Measurements from ENCODE around the gene PHACTR1. TPM values are rescaled to one million over a fixed set of nuclear protein-coding genes. Genes with fewer than 3 reads are reported as not detected.

Gene PHACTR1
- total and polyA plus RNA-seq, 4 donors = 0.31 to 1.5 (median 0.79) TPM

DNA sequence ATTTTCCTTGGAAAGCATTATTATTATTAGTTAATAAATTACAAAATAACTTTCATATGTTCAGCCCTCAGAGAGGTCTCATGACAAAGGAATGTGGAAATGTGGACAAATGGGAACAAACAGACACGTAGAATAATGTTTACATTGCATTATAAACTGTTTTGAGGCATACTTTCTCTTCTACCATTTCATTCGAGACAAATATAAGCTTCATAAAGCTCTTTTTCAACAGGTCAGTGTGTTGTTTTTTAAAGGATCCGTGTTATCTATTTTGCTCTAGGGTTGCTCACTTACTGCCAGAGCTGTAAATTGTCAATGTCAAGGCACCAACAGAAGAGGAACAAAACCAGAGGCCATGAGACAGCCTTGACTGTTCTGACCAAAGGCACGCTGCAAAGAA is 256.8 kb downstream of the PHACTR1 start:
- Histone ChIP-seq H3K9ac (ENCODE audit: low read depth in 1 of 2, low read length in 2 of 2) (no peak overlapping the region), H3K27me3 (ENCODE audit: control insufficient read depth in 4 of 4, insufficient read depth in 4 of 4, low read length in 3 of 4) (no peaks in the 10 kb centered on the region), H3K27ac (ENCODE audit: low read depth in 1 of 2, low read length in 2 of 2) (no peak overlapping the region), H3K9me3 (ENCODE audit: control insufficient read depth in 4 of 4, low read length in 3 of 4) (no peaks in the 10 kb centered on the region), H3K4me3 (ENCODE audit: low read depth in 1 of 3, low read length in 3 of 3) (no peak overlapping the region), H3K4me1 (ENCODE audit: control insufficient read depth in 4 of 4, insufficient read depth in 4 of 4, low read length in 3 of 4) (no peaks in the 10 kb centered on the region), H3K36me3 (ENCODE audit: control insufficient read depth in 4 of 4, insufficient read depth in 3 of 4, low read depth in 1 of 4, low read length in 3 of 4) (peaks cover 0 to 2% (median 0%) of the 10 kb centered on the region in 4 donors)
- TF ChIP-seq TAF1 (conservative IDR thresholded peaks at IDR 0.05) = no peak
- TF ChIP-seq FOXA1 (IDR thresholded peaks at IDR 0.05) = no peak
- TF ChIP-seq JUND (IDR thresholded peaks at IDR 0.05) = no peak
- TF ChIP-seq, protein P1, sequence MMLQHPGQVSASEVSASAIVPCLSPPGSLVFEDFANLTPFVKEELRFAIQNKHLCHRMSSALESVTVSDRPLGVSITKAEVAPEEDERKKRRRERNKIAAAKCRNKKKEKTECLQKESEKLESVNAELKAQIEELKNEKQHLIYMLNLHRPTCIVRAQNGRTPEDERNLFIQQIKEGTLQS (IDR thresholded peaks at IDR 0.05) = no peak
- no peak for TF ChIP-seq HNF4G (IDR thresholded peaks at IDR 0.05)
- TF ChIP-seq RXRA (IDR thresholded peaks at IDR 0.05) = no peak
- TF ChIP-seq, protein P2, sequence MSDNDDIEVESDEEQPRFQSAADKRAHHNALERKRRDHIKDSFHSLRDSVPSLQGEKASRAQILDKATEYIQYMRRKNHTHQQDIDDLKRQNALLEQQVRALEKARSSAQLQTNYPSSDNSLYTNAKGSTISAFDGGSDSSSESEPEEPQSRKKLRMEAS (IDR thresholded peaks at IDR 0.05) = no peak
- no peak for TF ChIP-seq HNF4A (conservative IDR thresholded peaks at IDR 0.05)
- TF ChIP-seq RAD21 (IDR thresholded peaks at IDR 0.05) = no peak
- TF ChIP-seq FOXA2 (IDR thresholded peaks at IDR 0.05) = no peak
- TF ChIP-seq, protein P3, sequence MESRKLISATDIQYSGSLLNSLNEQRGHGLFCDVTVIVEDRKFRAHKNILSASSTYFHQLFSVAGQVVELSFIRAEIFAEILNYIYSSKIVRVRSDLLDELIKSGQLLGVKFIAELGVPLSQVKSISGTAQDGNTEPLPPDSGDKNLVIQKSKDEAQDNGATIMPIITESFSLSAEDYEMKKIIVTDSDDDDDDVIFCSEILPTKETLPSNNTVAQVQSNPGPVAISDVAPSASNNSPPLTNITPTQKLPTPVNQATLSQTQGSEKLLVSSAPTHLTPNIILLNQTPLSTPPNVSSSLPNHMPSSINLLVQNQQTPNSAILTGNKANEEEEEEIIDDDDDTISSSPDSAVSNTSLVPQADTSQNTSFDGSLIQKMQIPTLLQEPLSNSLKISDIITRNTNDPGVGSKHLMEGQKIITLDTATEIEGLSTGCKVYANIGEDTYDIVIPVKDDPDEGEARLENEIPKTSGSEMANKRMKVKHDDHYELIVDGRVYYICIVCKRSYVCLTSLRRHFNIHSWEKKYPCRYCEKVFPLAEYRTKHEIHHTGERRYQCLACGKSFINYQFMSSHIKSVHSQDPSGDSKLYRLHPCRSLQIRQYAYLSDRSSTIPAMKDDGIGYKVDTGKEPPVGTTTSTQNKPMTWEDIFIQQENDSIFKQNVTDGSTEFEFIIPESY (IDR thresholded peaks at IDR 0.05) = no peak
- TF ChIP-seq, protein P4, sequence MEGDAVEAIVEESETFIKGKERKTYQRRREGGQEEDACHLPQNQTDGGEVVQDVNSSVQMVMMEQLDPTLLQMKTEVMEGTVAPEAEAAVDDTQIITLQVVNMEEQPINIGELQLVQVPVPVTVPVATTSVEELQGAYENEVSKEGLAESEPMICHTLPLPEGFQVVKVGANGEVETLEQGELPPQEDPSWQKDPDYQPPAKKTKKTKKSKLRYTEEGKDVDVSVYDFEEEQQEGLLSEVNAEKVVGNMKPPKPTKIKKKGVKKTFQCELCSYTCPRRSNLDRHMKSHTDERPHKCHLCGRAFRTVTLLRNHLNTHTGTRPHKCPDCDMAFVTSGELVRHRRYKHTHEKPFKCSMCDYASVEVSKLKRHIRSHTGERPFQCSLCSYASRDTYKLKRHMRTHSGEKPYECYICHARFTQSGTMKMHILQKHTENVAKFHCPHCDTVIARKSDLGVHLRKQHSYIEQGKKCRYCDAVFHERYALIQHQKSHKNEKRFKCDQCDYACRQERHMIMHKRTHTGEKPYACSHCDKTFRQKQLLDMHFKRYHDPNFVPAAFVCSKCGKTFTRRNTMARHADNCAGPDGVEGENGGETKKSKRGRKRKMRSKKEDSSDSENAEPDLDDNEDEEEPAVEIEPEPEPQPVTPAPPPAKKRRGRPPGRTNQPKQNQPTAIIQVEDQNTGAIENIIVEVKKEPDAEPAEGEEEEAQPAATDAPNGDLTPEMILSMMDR (IDR thresholded peaks at IDR 0.05; ENCODE audit: low read depth, low read length, missing input control) = no peak
- no peak for TF ChIP-seq EGR1 (IDR thresholded peaks at IDR 0.05; ENCODE audit: low read depth in 2 of 2)
- no peak for TF ChIP-seq YY1 (IDR thresholded peaks at IDR 0.05)
- no peak for TF ChIP-seq NR2F2 (IDR thresholded peaks at IDR 0.05)
- no peak for TF ChIP-seq GABPA (IDR thresholded peaks at IDR 0.05 in 1 of 2, conservative IDR thresholded peaks at IDR 0.05 in 1 of 2)
- no peak for TF ChIP-seq SP1 (IDR thresholded peaks at IDR 0.05)
- TF ChIP-seq, protein P5, sequence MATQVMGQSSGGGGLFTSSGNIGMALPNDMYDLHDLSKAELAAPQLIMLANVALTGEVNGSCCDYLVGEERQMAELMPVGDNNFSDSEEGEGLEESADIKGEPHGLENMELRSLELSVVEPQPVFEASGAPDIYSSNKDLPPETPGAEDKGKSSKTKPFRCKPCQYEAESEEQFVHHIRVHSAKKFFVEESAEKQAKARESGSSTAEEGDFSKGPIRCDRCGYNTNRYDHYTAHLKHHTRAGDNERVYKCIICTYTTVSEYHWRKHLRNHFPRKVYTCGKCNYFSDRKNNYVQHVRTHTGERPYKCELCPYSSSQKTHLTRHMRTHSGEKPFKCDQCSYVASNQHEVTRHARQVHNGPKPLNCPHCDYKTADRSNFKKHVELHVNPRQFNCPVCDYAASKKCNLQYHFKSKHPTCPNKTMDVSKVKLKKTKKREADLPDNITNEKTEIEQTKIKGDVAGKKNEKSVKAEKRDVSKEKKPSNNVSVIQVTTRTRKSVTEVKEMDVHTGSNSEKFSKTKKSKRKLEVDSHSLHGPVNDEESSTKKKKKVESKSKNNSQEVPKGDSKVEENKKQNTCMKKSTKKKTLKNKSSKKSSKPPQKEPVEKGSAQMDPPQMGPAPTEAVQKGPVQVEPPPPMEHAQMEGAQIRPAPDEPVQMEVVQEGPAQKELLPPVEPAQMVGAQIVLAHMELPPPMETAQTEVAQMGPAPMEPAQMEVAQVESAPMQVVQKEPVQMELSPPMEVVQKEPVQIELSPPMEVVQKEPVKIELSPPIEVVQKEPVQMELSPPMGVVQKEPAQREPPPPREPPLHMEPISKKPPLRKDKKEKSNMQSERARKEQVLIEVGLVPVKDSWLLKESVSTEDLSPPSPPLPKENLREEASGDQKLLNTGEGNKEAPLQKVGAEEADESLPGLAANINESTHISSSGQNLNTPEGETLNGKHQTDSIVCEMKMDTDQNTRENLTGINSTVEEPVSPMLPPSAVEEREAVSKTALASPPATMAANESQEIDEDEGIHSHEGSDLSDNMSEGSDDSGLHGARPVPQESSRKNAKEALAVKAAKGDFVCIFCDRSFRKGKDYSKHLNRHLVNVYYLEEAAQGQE (IDR thresholded peaks at IDR 0.05) = no peak
- 62% methylated on average over 4 of the region's 4 CpGs for WGBS
- no peak for DNase-seq (ENCODE audit: low spot score)

Data from liver (tissue), 9 donors.